HG03064 (cell line): Measurements from ENCODE around the gene TCAP.

Source experiments
- ATAC-seq: cut with Tn5 transposase; IDR thresholded peaks from one replicate; pipeline ENCODE4 v1.9.1; 2021; ENCODE audit warnings: low read depth; ENCODE audit not compliant: unreplicated experiment

The TCAP gene

DNA sequence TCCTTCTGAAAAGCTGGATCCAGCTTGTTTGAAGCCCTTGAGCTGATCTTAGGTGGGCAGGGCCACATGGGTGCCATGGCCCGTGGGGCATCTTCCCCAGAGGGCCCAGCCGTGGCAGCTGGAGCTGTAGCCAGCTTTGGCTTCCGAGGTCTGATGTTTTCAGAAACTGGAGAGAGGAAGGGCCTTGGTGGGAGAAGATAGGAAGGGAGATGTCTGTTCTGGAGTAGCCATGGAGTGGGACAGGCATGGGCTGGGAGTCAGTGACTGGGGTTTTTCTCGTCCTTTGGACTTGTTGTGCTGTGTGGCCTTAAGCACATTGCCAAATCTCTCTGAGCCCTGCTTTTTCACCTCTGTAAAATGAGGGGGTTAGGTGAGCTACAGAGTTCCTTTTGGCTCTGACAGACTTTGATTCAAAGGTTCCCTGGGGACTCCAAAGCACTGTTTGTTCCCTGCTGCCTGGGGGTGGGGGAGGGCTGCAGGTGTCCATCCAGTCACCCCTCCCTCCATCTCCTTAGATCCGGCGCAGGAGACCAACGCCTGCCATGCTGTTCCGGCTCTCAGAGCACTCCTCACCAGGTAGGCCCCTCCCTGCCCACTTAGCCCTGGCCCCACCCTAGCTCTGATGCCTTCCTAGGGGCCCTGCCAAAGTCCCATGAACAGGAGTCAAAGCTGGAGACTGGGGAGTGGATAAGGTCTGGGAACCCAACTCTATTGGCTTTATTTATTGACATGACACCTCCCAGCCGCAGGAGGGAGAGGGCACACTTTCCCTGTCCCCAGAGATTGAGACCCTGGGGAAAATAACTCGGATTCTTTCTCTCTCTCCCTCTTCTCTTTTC lies 36.3 kb upstream of the TCAP start:
- no peak for ATAC-seq

DNA sequence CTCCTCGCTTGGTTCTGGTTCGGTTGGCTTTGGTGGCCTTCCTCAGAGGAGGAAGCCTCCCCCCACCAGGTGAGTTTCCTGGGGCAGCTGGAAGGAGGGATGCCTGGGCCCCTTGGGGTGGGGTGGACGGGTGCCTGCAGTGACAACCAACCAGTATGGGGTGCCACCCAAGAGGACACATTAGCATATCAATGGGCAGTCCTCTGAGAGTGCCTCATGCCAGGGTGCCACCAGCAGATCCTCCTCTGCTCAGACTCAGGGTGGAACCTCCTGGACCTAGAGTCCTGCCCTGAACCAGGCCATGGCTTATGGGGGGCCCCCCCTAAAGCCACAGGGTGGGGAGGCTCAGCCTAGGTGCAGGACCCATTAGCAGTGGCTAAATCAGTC lies 35.7 kb upstream of the TCAP start:
- ATAC-seq = no peak

DNA sequence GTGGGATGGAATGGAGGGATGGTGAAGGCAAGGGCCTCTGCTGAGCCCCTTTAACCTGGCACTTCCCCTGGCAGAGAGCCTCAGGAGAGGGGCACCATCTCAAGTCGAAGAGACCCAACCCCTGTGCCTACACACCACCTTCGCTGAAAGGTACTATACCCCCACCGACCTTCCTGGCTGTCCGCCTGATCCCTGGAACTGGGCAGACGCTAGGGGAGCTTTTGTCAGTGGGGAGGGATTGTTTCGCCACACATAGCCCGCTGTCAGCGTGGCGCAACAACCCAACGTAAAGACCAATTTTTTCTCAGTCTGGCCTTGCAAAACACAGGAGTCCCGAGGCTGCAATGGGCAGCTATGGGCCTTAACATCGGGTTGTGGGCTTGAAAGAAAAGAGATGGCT lies 35.3 kb upstream of the TCAP start:
- no peak for ATAC-seq

DNA sequence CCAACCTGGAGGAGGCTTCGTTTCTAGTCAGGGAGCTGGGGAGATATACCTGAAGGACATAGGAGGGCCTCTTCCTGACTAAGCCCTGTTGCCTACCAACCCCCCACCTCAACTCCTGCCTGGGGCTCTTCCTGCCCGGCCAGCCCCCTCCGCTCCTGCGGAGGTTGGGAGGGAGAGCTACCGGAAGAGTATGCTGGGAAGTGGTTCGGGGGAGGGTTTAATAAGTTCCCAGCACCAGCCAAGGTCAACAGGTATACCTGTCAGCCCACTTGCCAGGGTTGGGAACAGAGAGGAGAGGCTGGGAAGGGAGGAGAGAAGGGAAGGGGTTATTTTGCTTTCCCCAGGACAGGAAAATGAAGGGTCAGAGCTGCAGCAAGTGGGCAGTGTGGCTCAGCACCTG lies 33.7 kb upstream of the TCAP start:
- no peak for ATAC-seq

DNA sequence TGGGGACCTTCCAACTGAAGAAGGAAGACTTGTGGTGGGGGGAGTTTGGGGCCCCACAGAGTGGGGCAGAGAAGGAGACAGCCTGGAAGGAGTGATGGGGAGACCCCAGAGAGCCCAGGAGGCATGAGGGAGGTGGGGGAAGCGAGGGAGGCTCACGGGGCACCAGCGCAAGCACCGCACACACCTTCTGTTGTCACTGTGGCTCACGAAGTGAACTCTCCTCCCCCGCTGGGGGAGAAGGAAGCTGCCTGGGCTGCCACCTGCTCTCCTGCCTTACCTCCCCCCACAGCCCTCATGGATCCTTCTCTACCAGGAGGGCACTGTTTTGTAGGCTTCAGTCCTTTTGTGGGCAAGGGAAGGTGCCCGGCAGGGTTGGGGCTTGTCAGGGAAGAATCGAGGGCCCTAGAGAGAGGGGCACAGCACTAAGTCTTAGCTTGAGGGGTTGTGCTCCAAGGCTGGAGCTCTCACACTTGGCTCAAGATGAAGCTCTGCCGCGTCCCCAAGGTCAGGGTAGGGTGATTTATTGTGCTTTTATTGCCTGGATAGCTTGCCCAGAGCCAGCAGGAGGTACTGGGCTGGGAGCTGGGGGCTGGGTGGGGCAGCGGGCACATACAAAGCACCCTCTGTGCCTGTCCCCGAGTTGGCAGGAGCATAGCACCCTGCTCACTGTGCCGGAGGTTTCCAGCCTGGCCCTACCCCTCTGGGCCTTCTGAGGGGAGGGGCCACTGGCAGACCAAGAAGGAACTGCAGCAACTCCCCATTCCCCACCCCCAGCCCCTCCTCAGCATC lies 32.8 kb upstream of the TCAP start:
- ATAC-seq = no peak

DNA sequence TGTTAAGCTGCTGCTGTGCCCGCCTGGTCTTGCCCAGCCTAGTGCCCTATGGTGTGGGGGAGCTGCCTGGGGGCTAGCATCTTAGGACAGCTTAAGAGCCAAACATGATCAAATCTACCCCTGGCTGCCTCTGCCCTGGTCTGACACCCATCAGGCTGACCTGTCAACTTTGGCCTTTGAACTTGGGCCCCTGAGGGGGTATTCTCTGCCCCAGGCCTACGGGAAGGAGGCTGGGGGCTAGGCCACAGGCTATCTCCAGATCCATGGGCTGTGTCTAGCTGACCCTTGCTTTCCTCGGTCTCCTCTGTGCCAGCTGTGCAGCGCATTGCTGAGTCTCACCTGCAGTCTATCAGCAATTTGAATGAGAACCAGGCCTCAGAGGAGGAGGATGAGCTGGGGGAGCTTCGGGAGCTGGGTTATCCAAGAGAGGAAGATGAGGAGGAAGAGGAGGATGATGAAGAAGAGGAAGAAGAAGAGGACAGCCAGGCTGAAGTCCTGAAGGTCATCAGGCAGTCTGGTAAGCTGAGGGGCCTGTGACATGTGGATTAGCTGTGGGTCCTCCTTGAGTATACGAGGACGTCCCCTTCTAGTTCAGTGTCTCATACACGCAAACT lies 31.5 kb upstream of the TCAP start:
- no peak for ATAC-seq

DNA sequence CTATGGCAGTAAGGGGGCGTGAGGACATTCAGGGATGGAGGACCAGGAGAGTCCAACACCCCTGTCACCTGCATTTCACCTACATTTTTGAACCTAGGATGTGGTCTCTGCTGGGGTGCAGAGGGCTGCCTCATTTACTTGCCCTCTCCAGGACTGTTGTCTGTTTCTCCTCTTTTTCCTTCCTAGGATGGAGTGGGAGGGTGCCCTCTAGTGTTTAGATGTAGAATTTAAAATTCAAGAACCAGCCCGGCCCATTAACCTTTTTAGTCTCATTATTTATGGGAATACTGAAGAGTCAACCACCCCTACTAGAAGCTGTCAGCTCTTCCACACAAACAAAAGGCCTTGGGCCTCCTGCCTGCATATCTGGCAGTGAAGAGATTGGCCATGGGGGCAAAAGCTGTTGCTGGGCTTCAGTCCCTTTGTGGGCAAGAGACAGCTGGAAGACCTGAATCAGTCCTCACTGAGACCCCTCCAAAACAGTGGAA lies 30.7 kb upstream of the TCAP start:
- no peak for ATAC-seq

DNA sequence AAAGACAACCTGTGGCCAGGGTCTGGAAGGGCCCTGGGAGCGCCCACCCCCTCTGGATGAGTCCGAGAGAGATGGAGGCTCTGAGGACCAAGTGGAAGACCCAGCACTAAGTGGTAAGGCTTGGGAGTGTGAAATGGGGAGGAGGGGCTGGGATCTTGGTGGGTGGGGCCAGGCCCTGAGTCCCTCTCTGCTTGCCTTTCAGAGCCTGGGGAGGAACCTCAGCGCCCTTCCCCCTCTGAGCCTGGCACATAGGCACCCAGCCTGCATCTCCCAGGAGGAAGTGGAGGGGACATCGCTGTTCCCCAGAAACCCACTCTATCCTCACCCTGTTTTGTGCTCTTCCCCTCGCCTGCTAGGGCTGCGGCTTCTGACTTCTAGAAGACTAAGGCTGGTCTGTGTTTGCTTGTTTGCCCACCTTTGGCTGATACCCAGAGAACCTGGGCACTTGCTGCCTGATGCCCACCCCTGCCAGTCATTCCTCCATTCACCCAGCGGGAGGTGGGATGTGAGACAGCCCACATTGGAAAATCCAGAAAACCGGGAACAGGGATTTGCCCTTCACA lies 29.5 kb upstream of the TCAP start:
- no peak for ATAC-seq

DNA sequence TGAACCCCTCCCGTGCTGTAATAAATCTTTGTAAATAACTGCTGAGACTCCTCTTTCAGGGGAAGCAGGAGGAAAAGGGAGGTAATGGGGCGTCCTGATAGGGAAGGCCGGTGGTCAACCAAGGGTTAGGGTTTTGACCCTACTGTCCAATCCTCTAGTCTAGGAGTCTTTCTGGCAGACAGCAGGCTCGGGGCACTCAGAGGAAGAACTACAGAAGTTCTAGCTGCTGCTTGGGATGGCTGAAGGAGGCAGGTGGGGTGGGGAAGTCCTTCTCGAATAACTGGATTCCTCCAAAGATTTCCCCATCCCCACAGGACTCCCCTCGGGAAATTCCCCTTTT lies 28.6 kb upstream of the TCAP start:
- ATAC-seq = no peak

DNA sequence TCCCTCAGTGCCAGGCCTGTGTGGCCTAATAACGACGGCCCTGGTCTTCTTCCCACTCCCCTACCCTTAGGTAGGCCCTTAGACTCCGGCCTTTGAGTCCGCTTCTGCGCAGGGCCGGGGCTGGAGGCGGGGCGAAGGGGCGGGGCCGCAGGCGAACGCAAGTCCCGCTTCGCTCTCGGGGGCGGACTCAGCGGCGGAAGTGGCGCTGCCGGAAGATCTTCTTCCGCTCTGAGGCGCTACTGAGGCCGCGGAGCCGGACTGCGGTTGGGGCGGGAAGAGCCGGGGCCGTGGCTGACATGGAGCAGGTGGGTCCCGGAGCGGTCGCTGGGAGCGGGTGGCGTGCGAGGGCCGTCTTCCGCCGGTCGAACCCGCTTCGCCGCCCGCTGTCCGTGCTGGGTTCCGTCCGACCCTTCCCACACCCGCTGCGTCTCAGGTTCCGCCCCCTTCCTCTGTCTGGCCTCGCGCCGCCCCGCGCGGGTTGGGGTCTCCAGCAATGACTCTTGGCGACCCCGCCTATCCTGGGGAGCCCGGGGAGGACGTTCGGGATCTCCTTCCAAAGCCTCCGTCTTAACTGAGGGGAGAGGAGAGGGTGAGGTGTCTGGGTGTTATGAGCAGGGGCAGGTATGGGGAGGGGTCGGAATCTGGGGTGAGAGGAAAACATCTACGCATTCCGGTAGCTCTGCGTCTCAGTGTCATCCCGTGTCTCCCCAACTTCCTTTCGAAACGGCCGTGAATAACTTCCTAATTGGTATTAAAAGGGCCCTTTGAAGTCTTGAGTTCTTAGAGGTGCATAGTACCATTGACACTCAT lies 28.0 kb upstream of the TCAP start, which contains the start of gene STARD3:
Gene STARD3 (plus strand): TSS at position 218 of the 810 bp plus-strand sequence. CDS start 16,388 bp downstream, outside the sequence.
- peak; percentile 70 for ATAC-seq

DNA sequence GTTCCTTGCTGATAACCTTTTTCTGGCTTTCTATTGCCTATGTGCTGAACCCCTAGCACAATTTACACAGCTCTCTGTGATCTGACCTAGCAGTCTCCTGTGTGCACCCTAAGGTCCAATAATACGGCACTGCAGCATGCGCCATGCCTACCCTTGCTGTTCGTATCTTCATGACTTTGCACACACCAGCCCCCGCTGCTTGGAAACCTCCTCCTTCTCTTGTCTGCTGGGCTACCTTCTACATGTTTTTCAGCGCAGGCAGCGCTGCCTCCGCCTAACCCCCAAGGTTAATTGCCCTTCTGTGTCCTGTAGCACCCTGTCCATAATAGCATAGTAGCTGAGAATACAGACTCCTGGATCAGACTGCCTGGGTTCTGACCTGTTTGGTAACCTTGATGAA lies 26.8 kb upstream of the TCAP start:
- no peak for ATAC-seq

DNA sequence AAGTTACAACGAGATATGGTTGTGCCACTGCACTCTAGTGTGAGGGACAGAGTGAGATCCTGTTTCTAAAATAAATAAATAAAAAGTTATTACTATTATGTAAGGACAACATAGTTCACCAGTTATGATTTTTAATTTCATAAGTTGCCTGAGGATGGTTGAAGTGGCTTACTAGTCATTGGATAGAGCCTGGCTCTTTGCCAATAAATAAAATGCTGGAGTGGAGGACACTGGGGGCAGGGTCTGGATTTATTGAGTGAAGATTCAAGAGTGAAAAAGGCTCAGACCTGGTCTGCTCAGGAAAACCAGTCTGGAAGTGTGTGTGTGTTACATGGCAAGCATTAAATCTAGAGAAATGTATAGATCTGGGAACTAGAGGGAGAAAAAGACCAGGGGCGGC lies 26.1 kb upstream of the TCAP start:
- ATAC-seq = no peak

DNA sequence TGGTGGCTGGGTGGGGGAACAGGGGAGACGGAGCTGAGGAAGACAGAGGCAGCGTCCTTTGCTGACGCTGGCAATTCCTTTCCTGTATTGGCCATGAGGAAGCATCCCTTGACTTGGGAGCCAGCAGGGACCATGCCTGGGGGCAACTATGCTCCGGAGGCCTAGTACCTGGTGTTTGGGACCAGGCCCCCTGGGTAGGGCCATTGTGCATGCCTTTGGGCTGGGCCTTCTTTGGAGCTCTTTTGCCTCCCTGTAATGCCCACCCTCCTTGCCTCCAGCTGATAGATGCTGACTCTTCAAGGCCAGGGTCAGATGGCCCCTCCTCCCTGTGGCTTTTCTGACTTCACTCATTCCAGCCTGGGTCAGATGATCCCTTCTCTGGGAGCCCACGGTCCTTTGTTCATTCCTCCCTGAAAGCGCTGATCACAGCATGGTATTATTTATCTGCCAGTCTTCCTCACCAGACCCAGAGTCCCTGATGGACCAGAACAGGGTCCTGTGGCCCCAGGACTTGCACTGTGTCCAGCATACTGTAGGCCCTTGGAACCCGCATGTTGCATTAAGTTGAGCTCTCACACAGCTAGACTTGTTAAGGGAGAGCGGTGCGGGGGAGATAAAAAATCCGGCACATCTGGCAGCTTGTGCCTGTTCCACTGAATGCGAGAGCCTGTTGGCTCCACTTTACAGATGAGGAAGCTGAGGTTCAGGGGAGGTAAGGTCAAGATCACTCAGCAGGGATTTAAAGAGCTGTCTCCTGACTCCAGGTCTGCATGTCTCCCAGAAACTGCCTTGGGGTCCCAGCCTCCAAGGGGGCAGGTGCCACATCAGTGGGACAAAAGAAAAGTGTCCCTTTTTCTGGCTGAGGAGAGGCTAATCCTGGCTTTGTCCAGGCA lies 25.3 kb upstream of the TCAP start:
- ATAC-seq = no peak

DNA sequence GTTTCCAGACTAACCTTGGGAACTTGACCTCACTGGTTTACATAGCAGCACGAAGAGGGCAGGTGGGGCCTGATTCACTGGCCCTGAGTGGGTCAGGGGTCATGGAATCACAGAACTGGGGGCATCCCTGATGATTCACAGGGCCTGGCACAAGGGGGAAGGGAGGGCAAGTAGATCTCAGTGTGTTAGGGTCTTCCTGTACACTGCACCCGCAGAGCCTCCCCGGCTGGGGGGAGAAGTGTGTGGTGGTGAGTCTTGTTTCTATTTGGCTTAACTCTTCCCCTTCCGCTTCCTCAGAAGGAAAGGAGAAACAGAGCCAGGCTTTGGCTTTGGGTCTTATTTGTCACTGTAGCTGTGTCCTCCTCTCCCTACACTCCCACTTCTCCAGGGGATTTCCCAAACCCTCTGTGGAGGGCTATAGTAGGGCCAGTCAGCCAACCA lies 24.5 kb upstream of the TCAP start:
- ATAC-seq = no peak

DNA sequence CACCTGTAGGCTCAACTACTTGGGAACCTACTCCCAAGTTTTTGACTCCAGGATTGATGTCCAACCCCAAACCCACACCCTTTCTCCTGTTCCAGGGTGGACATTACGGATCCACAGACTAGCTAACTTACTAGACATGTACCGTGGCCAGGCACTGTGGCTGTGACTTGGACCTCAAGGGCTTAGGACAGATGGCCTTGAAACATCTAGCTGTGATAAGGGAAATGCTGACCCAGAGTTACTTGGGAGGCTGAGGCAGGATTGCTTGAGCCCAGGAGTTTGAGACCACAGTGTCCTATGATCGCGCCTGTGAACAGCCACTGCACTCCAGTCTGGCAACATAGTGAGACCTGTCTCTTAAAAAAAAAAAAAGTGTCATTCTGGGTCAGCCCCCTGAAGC lies 24.1 kb upstream of the TCAP start:
- no peak for ATAC-seq

DNA sequence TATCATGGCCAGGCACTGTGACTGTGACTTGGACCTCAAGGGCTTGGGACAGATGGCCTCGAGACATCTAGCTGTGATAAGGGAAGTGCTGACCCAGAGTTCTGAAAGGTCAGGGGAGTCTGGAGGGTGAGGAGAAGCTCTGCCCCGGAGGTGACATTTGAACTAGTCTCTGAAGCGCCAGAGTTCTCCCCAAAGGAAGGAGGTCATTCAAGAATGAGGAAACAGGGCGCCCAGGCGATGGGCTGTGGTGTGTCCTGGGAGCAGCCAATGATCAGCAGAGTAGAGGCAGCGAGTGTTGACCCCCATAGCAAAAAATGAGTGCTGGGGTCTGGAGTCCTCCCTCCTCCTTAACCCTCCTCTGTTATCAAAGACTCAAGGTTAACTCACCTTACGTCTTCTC lies 23.3 kb upstream of the TCAP start:
- no peak for ATAC-seq

DNA sequence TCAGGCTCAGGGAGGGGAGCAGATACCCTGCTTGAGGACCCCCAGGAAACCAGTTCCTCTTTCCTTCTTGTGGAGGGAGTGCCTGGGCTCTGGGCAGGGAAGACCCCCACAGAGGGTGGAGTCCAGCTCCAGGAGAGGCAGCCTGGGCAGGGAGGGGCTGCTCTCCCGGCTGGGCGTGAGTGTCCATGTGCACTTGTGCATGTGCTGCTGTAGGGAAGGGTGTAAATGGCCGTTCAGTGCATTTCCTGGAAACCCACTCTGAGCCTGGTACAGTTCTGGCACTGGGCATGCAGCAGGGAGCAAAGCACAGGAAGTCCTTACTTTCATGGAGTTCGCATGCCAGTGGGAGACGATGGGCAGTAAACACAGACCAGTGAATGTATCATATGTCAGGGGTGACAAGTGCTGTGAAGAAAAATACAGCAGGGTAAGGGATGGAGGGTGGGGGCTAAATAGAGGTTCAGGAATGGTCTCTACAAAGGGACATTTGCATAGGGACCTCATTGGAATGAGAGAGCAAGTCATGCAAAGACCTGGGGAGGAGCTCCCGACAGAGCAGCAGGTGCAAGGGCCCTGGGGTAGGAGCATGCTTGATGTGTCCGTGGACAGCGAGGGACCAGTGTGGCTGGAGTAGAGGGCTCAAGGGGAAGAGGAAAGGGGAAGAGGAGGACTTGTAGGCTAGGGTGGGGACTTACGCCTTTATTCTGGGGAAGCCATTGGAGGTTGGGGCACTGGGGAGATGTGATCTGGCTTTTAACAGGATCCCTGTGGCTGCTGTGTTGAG lies 22.7 kb upstream of the TCAP start:
- ATAC-seq = no peak

DNA sequence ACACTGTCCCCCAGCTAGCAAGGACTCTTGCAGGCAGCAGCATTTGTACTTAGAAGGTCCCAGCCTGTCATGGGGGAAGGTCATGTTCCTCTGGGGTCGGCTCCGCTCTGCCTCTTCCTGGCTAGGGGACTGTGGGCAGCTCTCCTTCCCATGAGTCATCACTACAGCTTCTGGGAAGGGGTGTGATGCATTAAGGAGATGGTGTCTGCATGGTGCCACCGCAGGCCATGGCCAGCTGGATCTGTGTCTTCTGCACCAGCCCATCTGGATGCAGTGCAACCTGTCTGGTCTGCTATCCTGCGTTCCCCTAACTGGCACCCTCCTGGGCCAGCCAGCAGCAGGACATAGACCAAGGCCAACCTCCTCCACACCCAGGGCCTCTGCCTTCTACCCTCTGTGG lies 21.9 kb upstream of the TCAP start:
- ATAC-seq = no peak
